HS-27A (cell line): ENCODE measurements around the gene SEC31A.
A peak's percentile ranks its signal among the peaks of the same experiment; 100 is the strongest.
"Not testable (repeated sequence)": the region's sequence is repeated elsewhere in the genome, so short reads cannot be mapped to it uniquely, and the experiment has no call there.

Experiments used
- DNase-seq: peaks from one replicate; pipeline ENCODE4 v3.0.0-alpha.2; 2012; ENCODE audit warnings: low read depth, missing footprints

Gene SEC31A

DNA sequence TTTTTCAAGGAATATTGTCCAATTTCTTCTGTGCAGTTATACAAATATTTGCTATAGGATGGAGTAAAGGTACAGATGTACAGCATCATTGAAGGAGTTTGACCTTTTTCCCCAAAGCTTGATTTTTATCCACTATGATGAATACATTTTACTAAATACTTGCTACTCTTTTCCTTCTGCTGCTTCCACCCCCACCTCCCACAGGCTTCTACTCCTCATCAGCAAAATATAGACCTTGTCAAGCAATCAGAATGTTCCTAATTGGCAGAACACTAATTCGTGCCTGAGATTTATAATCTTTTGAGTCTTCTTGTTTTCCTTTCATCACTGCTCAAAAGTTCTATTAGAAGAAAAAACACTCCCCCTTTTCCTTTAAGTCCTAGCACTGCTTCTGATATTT is 5.8 kb upstream of the SEC31A start:
- no peak for DNase-seq

DNA sequence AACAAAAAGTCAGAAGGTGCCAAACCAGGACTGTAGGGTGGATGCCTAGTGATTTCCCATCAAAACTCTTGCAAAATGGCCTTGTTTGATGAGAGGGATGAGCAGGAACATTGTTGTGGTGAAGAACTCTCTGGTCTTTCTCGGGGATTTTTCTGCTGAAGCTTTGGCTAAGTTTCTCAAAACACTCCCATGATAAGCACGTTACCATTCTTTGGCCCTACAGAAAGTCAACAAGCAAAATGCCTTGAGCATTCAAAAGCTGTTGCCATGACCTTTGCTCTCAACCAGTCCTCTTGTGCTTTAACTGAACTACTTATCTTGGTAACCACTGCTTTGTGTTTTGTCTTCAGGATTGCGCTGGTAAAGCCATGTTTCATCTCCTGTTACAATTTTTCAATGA is 3.0 kb upstream of the SEC31A start:
- no peak for DNase-seq

DNA sequence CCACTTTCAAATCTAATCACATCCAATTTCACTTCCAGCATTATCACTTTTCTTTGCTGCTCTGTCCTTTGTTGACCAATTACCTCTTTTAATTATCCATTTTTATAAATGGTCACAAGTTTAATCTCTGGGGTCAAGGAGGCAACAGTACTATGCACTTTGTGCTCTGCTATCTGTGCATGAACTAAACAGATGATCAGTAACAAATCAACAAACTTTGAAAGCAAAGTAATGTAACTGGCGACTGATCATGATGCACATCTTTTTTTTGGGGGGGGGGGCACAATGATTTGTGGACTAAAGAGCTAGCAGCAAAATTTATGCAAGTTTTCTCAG is 1.5 kb upstream of the SEC31A start:
- no peak for DNase-seq

DNA sequence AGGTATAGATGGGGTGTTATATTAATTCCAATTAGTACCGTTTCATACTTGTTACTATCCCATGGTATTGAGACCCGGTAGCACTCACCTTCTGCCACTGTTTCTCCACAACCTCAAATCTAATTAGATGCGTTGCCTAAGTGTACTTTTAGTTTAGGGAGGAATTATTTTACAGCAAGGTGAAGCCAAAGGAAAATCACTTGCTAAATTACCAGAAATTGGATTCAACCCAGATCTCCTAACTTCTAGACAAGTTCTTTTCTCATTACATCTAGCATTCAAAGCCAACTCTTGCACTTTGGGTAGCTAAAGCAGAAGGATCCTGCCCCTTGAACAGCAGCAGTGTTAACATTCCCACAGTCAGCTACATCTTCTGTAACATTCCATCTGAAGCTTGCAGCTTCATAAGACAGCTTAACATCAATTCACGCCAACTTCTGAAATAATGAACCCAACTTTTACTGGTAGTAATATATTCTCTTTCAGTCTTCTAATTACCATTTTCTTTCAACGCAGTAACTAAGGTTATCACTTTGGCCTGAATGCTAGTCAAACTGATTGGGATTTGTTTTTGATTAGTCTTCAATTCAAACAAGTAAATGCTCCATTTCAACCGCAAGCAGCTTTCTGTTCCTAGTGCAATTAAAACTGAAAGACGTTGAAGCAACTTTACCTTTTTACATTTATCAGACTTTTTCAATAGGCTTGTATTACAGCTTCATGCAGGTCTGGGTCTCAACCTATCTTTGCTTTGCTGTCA is 934 bp upstream of the SEC31A start:
- DNase-seq, result no peak

DNA sequence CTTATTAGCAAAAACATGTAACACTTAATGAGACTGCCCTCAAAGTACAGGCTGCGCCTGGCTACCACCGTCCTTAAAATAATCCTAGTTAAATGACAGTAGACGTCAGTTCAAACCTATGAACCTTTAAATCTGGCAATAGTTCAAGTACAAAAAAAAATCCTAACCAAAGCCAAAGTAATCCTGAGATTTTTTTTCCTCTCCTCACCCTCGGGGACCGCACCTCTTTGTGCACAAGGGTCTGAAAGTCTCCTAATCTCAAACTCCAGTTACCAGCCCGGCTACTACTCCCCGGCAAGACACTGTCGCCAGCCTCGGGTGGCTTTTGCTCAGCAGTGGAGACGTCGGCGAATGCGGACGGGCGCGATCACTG is 439 bp downstream of the SEC31A start:
- no peak for DNase-seq

DNA sequence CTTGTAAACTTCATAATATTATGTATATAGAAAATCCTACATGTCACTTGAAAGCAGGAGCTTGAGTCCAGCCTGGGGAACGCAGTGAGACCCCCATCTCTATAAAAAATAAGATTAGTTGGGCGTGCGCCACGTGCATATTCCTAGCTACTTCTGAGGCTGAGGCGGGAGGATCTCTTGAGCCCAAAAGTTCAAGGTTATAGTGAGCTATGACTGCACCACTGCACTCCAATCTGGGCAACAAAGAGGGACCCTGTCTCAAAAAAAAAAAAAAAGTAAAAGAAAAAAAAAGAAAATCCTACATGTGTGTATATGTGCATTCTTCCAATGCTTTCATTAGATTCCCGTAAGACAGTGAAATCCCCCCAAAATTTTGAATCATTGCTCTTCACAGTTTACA is 1.7 kb downstream of the SEC31A start:
- no peak for DNase-seq

DNA sequence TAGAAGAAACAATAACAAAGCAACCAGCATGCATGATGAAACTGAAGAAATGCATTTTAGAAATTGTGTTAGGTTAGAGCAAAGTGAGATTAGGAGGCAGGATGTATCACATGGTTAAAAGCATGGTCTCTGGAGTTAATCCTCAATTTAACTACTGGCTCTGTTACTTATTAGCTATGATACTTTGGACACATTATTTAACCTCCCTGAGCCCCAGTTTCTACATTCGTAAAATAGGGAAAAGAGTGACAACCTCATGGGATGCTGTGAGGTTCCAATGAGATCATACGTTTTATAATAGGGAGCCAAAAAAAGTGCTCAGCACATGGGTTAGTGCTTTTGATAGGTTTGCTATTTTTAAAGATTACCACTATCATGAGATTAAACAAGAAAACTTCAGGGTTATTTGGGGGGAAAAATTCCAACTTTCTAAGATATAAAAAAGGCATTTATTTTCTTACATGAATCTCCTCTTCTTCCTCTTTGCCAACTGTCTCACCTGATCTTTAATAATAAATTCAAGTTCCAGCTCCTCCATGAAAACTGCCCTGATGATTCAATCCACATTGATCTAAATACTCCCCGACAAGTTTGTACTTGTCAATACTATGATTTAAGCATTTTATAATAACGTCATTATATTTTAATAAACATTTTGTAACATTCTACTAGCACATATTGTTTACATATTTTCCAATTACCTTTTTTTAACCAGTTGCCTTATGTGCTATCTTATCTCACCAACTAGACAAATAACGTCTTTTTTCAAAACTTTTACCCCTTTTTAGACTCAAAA is 4.6 kb downstream of the SEC31A start:
- no peak for DNase-seq

DNA sequence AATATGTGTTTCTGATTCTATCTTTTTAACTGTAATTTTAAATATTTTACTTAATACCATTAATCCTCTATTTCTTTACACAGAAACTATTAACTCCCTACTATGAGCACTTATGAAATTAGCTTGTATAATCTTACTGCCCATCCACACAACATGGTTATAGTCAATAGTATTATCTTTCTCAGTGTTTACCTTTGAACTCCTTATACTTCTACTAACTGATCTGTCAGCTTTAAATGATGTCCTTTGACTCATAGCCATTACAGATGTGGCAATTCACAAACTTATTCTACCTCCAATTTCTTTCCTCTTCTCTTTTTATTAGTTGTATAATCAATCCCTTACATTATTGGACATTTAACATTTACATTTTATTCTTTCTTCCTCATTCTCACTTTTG is 5.5 kb downstream of the SEC31A start:
- DNase-seq, result no peak

DNA sequence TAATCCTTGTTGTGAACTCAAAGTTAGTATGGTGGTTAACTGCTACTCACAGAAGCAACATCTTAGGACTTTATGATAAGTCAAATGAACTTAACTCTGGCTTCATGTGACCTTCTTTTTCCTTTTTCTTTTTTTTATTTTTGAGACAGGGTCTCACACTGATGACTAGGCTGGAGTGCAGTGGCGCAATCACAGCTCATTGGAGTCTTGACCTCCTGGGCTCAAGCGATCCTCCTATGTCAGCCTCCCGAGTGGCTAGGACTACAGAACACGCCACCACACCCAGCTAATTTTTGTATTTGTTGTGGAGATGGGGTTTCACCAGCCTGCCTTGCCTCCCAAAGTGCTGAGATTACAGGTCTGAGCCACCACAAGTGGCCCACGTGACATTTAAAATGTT is 22.4 kb downstream of the SEC31A start:
- DNase-seq, result no peak

DNA sequence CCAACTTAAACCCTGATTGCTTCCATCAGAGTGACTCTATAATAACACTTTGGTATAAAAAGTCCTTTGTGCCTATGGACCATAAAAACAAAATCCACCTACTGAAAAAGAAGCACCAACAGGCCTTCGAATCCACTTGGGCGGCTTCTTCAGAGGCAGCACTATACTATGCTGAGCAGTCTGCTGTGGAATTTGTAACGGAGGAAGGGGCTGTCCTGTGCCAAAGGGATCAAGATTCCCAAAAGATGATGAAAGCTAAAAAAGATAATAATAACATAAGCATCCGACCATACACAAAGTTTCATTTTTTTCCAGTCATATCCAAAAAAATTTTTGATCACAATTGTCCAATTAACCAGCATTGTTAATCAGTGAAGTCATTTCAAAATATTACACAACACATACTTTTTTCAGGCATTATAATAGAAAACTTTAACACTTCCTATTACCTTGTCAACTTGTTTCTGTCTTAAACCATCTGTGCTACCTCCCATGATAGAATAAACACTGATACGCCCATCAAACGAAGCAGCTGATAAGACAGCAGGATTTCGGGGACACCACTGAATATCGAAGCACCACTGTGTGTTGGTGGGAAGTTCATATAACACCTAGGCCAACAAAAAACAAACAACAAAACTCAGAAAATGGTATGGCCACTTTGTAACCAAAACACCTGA is 24.1 kb downstream of the SEC31A start:
- DNase-seq, result no peak

DNA sequence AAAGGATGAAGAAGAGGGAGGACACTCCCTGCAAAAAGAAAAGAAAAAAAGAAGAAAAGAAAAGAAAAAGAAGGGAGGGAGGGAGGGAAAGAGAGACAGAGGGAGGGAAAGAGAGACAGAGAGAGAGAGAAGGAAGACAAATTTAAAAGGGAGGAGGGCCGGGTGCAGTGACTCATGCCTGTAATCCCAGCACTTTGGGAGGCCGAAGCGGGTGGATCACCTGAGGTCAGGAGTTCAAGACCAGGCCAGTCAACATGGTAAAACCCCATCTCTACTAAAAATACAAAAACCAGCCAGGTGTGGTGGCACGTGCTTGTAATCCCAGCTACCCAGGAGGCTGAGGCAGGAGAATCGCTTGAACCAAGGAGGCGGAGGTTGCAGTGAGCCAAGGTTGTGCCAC is 24.9 kb downstream of the SEC31A start:
- not testable (repeated sequence) for DNase-seq

DNA sequence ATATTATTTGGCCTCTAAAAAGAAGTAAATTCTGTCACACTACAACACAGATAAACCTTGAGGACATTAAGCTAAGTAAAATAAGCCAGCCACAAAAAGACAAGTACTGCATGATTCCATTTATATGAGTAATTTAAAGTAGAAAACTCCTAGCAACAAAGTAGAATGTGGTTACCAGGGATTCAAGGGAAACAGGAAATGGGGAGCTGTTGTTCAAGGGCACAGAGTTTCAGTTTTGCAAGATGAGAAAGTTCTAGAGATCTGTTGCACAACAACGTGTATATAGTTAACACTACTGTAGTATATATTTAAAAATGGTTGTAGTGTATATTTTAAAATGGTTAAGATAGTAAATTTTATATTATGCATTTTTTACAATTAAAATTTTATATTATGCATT is 25.4 kb downstream of the SEC31A start:
- DNase-seq, result peak; percentile 12

DNA sequence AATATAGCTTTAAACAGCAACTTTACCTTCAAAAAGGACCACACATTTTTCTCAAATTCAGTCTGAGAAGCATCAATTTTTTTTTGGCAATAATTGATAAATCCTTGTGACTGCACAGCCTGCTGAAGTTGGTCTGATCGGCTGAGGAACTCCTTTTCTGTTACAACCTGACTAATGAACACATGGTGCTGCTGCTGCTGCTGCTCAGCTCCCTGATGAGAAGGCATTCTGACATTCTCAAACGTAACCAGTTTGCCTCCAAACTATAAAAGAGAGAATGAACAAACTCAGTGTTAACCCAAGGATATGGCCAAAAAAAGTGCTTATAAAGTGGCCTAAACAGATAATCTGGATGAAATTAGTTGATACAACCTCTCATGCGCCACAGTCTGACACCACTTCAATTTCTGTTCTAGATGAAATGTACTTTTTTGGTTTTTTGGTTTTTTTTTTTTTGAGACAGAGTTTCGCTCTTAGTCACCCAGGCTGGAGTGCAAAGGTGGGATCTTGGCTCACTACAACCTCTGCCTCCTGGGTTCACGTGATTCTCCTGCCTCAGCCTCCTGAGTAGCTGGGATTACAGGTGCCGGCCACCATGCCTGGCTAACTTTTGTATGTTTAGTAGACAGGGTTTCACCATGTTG is 26.5 kb downstream of the SEC31A start:
- DNase-seq, result no peak

DNA sequence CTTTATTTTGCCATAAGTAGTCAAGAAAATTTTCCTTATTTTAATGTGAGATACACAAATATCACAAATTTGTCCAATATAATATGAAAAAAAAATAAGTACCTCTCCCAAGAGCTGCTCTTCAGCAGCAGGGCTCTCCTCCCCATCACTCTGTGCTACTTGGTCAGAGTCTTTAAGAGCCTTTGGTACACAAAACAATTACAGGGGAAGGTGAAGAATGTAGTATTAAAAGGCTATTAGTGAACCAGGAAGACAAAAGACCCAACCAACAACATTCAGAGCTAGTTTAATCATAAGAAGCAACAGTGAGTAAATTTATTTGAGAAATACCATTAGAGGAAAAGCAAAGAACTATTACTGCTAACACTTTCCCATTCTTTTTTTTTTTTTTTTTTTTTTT is 29.4 kb downstream of the SEC31A start:
- no peak for DNase-seq

DNA sequence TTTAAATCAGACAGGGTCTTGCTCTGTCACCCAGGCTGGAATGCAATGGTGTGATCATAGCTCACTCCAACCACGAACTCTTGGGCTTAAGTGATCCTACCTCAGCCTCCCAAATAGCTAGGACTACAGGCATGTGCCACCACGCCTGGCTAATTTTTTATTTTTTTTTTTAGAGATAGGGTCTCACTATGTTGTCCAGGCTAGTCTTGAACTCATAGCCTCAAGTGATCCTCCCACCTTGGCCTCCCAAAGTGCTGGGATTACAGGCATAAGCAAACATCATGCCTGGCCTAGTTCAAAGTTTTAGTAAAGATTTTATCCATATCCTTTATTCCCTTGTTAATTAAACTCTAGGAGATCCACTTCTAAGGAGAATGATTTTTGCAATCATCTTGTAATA is 30.5 kb downstream of the SEC31A start:
- not testable (repeated sequence) for DNase-seq

DNA sequence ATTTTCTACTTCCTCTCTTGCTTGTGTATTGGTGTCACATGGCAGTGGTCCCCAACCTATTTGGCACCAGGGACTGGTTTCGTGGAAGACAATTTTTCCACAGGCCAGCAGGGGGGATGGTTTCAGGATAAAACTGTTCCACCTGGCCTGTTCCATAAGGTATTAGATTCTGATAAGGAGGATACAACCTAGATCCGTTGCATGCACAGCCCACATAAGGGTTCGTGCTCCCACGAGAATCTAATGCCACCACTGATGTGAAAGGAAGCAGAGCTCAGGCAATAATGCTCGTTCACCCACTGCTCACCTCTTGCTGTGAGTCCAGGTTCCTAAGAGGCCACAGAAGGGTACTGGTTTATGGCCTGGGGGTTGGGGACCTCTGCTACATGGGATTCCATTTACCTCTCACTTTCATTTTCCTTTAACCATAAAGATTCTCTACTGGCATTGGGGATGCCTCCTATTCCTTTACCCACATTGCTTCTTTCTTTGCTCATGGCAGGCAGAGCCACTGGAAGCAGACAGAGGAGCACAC is 38.1 kb downstream of the SEC31A start:
- no peak for DNase-seq

DNA sequence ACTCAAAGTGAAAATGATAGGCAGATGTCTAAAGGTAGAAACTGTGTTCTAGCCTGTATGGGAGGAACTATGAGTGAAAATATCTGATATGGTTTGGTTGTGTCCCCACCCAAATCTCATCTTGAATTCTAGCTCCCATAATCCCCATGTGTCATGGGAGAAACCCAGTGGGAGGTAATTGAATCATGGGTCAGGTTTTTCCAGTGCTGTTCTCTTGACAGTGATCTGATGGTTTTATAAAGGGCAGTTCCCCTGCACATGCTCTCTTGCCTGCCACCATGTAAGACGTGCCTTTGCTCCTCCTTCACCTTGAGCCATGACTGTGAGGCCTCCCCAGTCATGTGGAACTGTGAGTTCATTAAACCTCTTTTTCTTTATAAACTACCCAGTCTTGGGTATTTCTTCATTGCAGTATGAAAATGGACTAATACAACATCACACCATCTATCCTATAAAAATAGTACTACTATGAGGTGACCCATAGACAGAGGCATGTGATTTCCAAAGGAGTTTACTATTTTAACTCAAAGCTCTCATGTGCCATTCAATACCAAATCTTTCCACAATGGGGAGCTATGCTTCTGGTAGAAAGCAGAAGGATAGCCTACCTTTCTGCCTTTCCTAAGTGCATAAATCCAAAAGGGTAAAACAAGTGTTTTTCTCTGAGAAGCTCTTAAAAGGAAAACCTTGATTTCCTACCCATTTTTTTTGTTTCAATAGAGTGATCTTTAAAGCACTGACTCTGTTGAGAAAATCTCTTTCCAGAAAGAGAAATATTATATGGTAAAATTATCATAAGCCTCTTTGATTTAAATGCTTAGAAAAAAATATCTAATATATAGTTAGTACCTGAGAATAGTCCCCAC is 38.8 kb downstream of the SEC31A start:
- DNase-seq, result no peak

DNA sequence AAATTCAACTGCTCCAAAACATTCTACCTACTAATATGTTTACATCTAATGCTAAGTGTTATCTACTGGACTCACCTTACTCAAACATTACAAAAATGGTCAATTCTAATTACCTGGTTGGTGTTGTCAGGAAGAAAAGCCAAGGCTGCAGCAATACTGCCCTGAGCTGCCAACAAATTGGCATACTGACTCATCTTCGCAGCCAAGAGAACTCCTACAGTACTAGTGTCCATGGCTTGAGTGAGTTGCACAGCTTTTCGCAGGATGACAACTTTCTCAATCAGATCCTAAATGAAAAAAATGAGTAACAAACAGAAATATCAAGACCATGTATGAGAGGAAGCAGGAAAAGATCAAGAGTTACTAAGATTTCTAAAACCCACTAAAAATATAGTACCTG is 39.6 kb downstream of the SEC31A start:
- no peak for DNase-seq

DNA sequence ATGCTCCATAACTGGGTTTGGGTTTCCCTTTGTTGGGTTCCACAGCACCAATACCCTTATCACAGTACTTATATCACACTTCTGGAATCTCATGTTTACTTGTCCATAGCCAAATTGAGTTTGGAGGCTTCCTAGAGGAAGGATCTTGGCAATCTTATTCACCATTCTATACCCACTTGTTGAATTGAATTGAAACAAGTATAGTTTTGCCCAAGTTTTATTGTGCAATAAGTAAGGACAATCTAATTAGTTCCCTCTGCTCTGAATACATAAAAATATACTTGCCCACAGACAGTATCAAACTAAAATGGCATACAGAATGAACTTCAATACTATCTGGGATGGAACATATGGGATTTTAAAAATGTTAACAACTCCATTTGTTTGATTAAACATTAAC is 40.3 kb downstream of the SEC31A start:
- no peak for DNase-seq

DNA sequence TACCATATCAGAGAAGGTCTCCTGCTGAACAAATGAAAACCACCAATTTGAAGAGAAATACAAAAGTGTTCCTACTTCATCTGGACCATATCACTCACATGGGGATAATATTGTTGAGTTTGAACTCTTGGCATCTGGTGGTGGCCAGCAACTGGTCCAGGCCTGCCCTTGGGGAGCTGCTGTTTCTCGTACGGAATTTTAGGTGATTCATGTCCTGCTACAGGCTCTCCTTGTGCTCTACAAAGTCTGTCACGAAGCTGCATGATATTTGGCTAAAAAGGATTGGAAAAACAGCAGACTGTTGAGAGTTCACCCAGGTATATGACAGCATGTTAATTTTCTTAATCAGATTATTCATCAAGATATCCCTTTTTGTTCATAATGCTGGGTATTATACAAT is 42.2 kb downstream of the SEC31A start:
- DNase-seq, result no peak

DNA sequence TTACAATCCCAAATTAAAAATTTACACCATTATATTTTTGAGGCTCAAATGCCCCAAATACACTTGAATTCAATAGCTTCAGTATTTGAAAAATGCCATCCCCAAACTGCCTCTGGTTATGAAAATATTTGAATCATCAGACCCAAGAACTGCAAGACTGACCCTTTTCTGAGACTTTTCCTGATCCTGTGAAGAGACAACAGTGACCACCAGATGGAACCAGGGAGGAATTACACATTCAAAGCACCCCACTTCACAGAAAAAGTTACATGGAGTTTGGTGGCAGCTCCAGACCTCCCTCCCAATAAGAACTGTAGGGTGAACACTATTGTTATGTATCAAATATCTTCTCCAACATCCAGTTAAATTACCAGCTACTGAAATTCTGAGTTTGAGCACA is 48.4 kb downstream of the SEC31A start:
- DNase-seq, result no peak

DNA sequence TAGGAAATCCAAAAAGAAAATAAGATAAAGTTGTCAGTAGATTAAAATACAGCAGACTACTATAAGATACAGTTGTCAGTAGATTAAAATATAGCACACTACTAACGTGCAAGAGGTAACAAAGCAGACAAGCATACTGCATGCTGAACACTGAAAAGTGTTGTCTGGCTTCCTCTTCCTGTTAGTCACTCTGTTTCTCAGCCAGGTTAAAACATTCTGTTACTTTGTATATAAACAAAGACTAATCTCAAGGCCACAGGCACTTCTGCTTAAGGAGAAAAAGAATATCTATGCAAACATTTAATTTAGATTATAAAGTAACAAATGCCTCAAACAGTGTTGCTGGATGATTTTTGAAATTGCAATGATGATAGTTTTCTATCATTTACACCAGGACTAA is 51.3 kb downstream of the SEC31A start:
- DNase-seq, result no peak
